HepG2 (cell line): Measurements from ENCODE around the gene POLR2H. TPM values are rescaled to one million over a fixed set of nuclear protein-coding genes. Genes with fewer than 3 reads are reported as not detected.

Experiments
- ATAC-seq: fragments of 200-7000 bp; cut with Tn5 transposase; 3 replicates; pipeline ENCODE4 v1.9.1; 2020; ENCODE audit warnings: mild to moderate bottlenecking, moderate library complexity
- BruUV-seq: library from RNA; stranded (reverse); fragments of 400-500 nt; replicated peaks from 2 replicates; lab custom pipeline; 2021; lab: Mats Ljungman, UMichigan
- CTCF ChIA-PET: fragments of 300-600 bp; formaldehyde crosslinking; extraction: SDS; loops from one replicate; lab custom pipeline; 2021; ENCODE audit warnings: low total read pairs, inconsistent platforms, low intra/inter-chr PET ratio; lab: Yijun Ruan, JAX
- POLR2A ChIA-PET: fragments of 350-600 bp; sonication (Branson Sonifier 250); formaldehyde crosslinking; loops from one replicate; lab custom pipeline; 2020; ENCODE audit warnings: antibody characterized with exemption, inconsistent platforms; lab: Yijun Ruan, JAX
- DNase-seq: peaks from one replicate; pipeline ENCODE4 v3.0.0-alpha.2; 2015; ENCODE audit warnings: low spot score
- FAIRE-seq: peaks from 3 replicates; lab custom pipeline; 2011; peaks lifted over from hg19 to GRCh38; lab: Jason Lieb, UNC
- H2AFZ ChIP-seq: one replicate; pipeline ENCODE4 v1.6.1; 2011; ENCODE audit warnings: low read length, inconsistent platforms
- H3K27ac ChIP-seq: fragments of 300-600 bp; 3 replicates; pipeline ENCODE4 v1.8.0; 2011; ENCODE audit warnings: mixed run types, mild to moderate bottlenecking, mixed read lengths, low read length, inconsistent platforms; ENCODE audit not compliant: insufficient read depth; ENCODE audit errors: extremely low read length
- H3K27me3 ChIP-seq, 2 experiments: fragments of 200-600 bp in 1 of 2; 2 replicates in 1 of 2; 3 replicates in 1 of 2; pipeline versions ENCODE4 v1.6.0 to v1.8.0; 2011; ENCODE audit warnings: low read length in 2 of 2, mild to moderate bottlenecking in 2 of 2, moderate library complexity in 2 of 2, inconsistent platforms in 1 of 2; ENCODE audit not compliant: insufficient read depth in 2 of 2, control insufficient read depth in 1 of 2
- H3K36me3 ChIP-seq, 2 experiments: fragments of 200-600 bp in 1 of 2; replicated peaks in 1 of 2; 2 replicates in 1 of 2; 3 replicates in 1 of 2; pipeline versions ENCODE4 v1.5.1 to v1.8.0; 2011; ENCODE audit warnings: low read length in 2 of 2, inconsistent platforms in 1 of 2; ENCODE audit not compliant: insufficient read depth in 2 of 2, control insufficient read depth in 1 of 2
- H3K4me1 ChIP-seq: 2 replicates; pipeline ENCODE4 v1.5.1; 2012; ENCODE audit warnings: low read length, inconsistent platforms; ENCODE audit not compliant: insufficient read depth
- H3K4me2 ChIP-seq: 2 replicates; pipeline ENCODE4 v1.6.0; 2011; ENCODE audit warnings: low read depth, low read length, inconsistent platforms
- H3K4me3 ChIP-seq, 3 experiments: fragments of 200-600 bp in 1 of 3; sonication (generic), shearing (Covaris generic) in 1 of 3; replicated peaks in 1 of 3; 2 replicates each; pipeline ENCODE4 v1.5.1; 2011 to 2016; ENCODE audit warnings: low read length in 3 of 3, inconsistent platforms in 2 of 3, low read depth in 2 of 3, mild to moderate bottlenecking in 2 of 3, control low read depth in 1 of 3, mixed read lengths in 1 of 3; ENCODE audit not compliant: insufficient read depth in 1 of 3
- H3K79me2 ChIP-seq: one replicate; pipeline ENCODE4 v1.6.1; 2011; ENCODE audit warnings: low read length, inconsistent platforms; ENCODE audit not compliant: insufficient read depth
- H3K9ac ChIP-seq: 2 replicates; pipeline ENCODE4 v1.6.0; 2011; ENCODE audit warnings: mild to moderate bottlenecking, low read depth, low read length, inconsistent platforms; ENCODE audit not compliant: insufficient read depth
- H3K9me3 ChIP-seq: 2 replicates; pipeline ENCODE4 v1.5.1; 2012; ENCODE audit warnings: mild to moderate bottlenecking, low read length
- H4K20me1 ChIP-seq: 2 replicates; pipeline ENCODE4 v1.6.0; 2011; ENCODE audit warnings: inconsistent platforms, mild to moderate bottlenecking, low read length, moderate library complexity; ENCODE audit not compliant: insufficient read depth
- ASH2L ChIP-seq: fragments of 300-600, 200-600 bp; sonication (generic); IDR thresholded peaks from 2 replicates; pipeline ENCODE4 v1.7.0; 2017; ENCODE audit warnings: low read depth, mild to moderate bottlenecking, moderate library complexity, mixed read lengths, low read length; ENCODE audit not compliant: insufficient read length
- BHLHE40 ChIP-seq: IDR thresholded peaks from 2 replicates; pipeline ENCODE4 v1.6.1; 2011; ENCODE audit warnings: low read length, improper control_type of control experiment
- BRF2 ChIP-seq: sonication (generic); formaldehyde crosslinking; IDR thresholded peaks from 2 replicates; pipeline ENCODE4 v1.8.1; 2022; ENCODE audit warnings: mild to moderate bottlenecking, missing genetic modification reagents
- FOXA3 ChIP-seq: IDR thresholded peaks from 2 replicates; pipeline ENCODE4 v1.6.1; 2016; ENCODE audit warnings: missing genetic modification reagents, missing compliant biosample characterization
- HNRNPK ChIP-seq: fragments of 200-400 bp; formaldehyde crosslinking; IDR thresholded peaks from 2 replicates; pipeline ENCODE4 v1.6.1; 2018; ENCODE audit warnings: low read length, low read depth, moderate library complexity, mild to moderate bottlenecking; ENCODE audit not compliant: poor library complexity, severe bottlenecking
- KMT2A ChIP-seq: sonication (generic); formaldehyde crosslinking; IDR thresholded peaks from 2 replicates; pipeline ENCODE4 v1.4.0; 2020; ENCODE audit warnings: missing genetic modification reagents
- MATR3 ChIP-seq: sonication (generic); formaldehyde crosslinking; IDR thresholded peaks from 2 replicates; pipeline ENCODE4 v1.4.0; 2020; ENCODE audit warnings: missing genetic modification reagents
- MTF2 ChIP-seq: sonication (generic); formaldehyde crosslinking; IDR thresholded peaks from 2 replicates; pipeline ENCODE4 v1.5.0; 2020; ENCODE audit warnings: missing genetic modification reagents, borderline replicate concordance
- NBN ChIP-seq: fragments of 450-650 bp; conservative IDR thresholded peaks from 2 replicates; pipeline ENCODE4 v1.6.1; 2017
- NFATC3 ChIP-seq: sonication (generic); formaldehyde crosslinking; IDR thresholded peaks from 2 replicates; pipeline ENCODE4 v1.5.1; 2020; ENCODE audit warnings: mild to moderate bottlenecking, missing genetic modification reagents
- PAWR ChIP-seq: sonication (generic); formaldehyde crosslinking; IDR thresholded peaks from 2 replicates; pipeline ENCODE4 v1.4.0; 2020; ENCODE audit warnings: missing genetic modification reagents, mild to moderate bottlenecking, borderline replicate concordance
- PHF20 ChIP-seq: sonication (generic); formaldehyde crosslinking; IDR thresholded peaks from 2 replicates; pipeline ENCODE4 v1.5.0; 2020; ENCODE audit warnings: mild to moderate bottlenecking, missing genetic modification reagents
- PRDM10 ChIP-seq: sonication (generic); formaldehyde crosslinking; IDR thresholded peaks from 2 replicates; pipeline ENCODE4 v1.4.0; 2020; ENCODE audit warnings: low read depth, missing genetic modification reagents
- SPEN ChIP-seq: sonication (generic); formaldehyde crosslinking; IDR thresholded peaks from 2 replicates; pipeline ENCODE4 v1.5.1; 2020; ENCODE audit warnings: low read depth, mild to moderate bottlenecking, missing genetic modification reagents
- SYNCRIP ChIP-seq: fragments of 200-400 bp; formaldehyde crosslinking; IDR thresholded peaks from 2 replicates; pipeline ENCODE4 v1.6.1; 2018; ENCODE audit warnings: mild to moderate bottlenecking, low read depth, low read length; ENCODE audit not compliant: insufficient read depth
- XBP1 ChIP-seq: sonication (generic); formaldehyde crosslinking; IDR thresholded peaks from 2 replicates; pipeline ENCODE4 v1.5.0; 2020; ENCODE audit warnings: missing genetic modification reagents
- ZNF354B ChIP-seq: sonication (generic); formaldehyde crosslinking; IDR thresholded peaks from 2 replicates; pipeline ENCODE4 v1.8.0; 2022; ENCODE audit warnings: mild to moderate bottlenecking, missing genetic modification reagents
- ZNF572 ChIP-seq: sonication (generic); formaldehyde crosslinking; IDR thresholded peaks from 2 replicates; pipeline ENCODE4 v1.5.1; 2020; ENCODE audit warnings: mild to moderate bottlenecking, missing genetic modification reagents
- ZNF619 ChIP-seq: sonication (generic); formaldehyde crosslinking; IDR thresholded peaks from 2 replicates; pipeline ENCODE4 v1.4.0; 2020; ENCODE audit warnings: mild to moderate bottlenecking, missing genetic modification reagents
- ZNF83 ChIP-seq: sonication (generic); formaldehyde crosslinking; IDR thresholded peaks from 2 replicates; pipeline ENCODE4 v1.4.0; 2020; ENCODE audit warnings: missing genetic modification reagents, mild to moderate bottlenecking, borderline replicate concordance
- WGBS: methylation state at CpG from one replicate; pipeline ENCODE4 v1.1.6; 2017; ENCODE audit warnings: low lambda C conversion rate; 5-methylcytosine and 5-hydroxymethylcytosine counted together
- in situ Hi-C: cut with HindIII; loops from 2 replicates; pipeline ENCODE4 v1.10.0; 2017; ENCODE audit warnings: low pct_unique_long_range_greater_than_20kb; ENCODE audit not compliant: extremely low pct_ligation_motif_present
- intact Hi-C: fragments of 100-400 bp; cut with micrococcal nuclease; formaldehyde crosslinking; loops from one replicate; pipeline ENCODE4 v1.10.0; 2022; ENCODE audit not compliant: unreplicated experiment
- polyA plus RNA-seq, 8 experiments: library from polyadenylated mRNA; depleted of rRNA in 3 of 8; stranded (reverse) in 7 of 8; unstranded in 1 of 8; fragments of >200 nt; fragmentation: Illumina TruSeq in 4 of 8; extraction: Trizol in 4 of 8; gene quantifications; 2 replicates each; pipeline versions ENCODE4 v1.2.1 to v1.2.3, GENCODE V29; 2011 to 2016; ENCODE audit warnings: low read depth in 4 of 8, missing spikeins in 1 of 8, mixed read lengths in 1 of 8; ENCODE audit not compliant: insufficient read depth in 1 of 8
- total RNA-seq, 5 experiments: library from RNA; depleted of rRNA; stranded (reverse); fragments of >200 nt; fragmentation: Illumina TruSeq; extraction: Trizol; gene quantifications; 2 replicates each; pipeline ENCODE4 v1.2.3, GENCODE V29; 2016; ENCODE audit warnings: low read depth in 1 of 5

POLR2H gene
- total and polyA plus RNA-seq, 2 of the 13 experiments (the other 11 are each of a cell fraction or from before 2014, with no cell fraction given), result 118 to 194 TPM

GRCh38 chr3:184362668-184363546 is 1.4 kb downstream of the POLR2H start:
- DNase-seq (peak; percentile 98), ATAC-seq (peak; percentile 81), FAIRE-seq (peak; percentile 93)
- BruUV-seq, result TSS peak; percentile 52
- no peak overlapping the region for H2AFZ ChIP-seq
- H3K36me3 ChIP-seq, result peaks cover 14 to 27% of the 10 kb centered on the region in 2 experiments
- in situ Hi-C loops, result no loop called here
- POLR2A ChIA-PET, result interaction anchor here (0.7 to 2.9 kb wide), 19 partner anchors 9 to 177 kb away, joined by 3 to 18 read pairs (median 4); partner anchors contain the start of genes ABCF3, CHRD and FAM131A
- H4K20me1 ChIP-seq, result peaks cover 7% of the 10 kb centered on the region; the same call in 1 of the 2 replicates
- peak overlapping the region; percentile 97 for H3K27ac ChIP-seq
- H3K4me1 ChIP-seq, result peaks cover 55% of the 10 kb centered on the region
- intact Hi-C loops, result no loop called here
- H3K79me2 ChIP-seq, result peaks cover 31% of the 10 kb centered on the region
- H3K4me3 ChIP-seq, result peak overlapping the region; percentile 93 to 96 (median 96)
- H3K9me3 ChIP-seq, result no peaks in the 10 kb centered on the region
- 1% methylated on average over 13 of the region's 68 CpGs for WGBS
- H3K9ac ChIP-seq, result peak overlapping the region; percentile 97
- H3K4me2 ChIP-seq, result peak overlapping the region; percentile 100
- H3K27me3 ChIP-seq, result no peaks in the 10 kb centered on the region; a peak in 1 of 5 replicates
- CTCF ChIA-PET, result no interaction called here
- peak; percentile 84 for TF ChIP-seq KMT2A (CRISPR knock-in tag)
- TF ChIP-seq MTF2 (CRISPR knock-in tag), result no peak; the same call in 1 of the 2 replicates
- TF ChIP-seq PRDM10, result no peak
- TF ChIP-seq FOXA3, result peak; percentile 38; the same call in 1 of the 2 replicates
- TF ChIP-seq ZNF354B (CRISPR knock-in tag), result no peak
- TF ChIP-seq BHLHE40, result peak; percentile 9; the same call in 1 of the 2 replicates
- TF ChIP-seq ZNF619 (CRISPR knock-in tag), result no peak
- no peak for TF ChIP-seq NBN
- TF ChIP-seq SYNCRIP, result no peak
- peak; percentile 63 for TF ChIP-seq ASH2L
- peak; percentile 57 for TF ChIP-seq HNRNPK
- TF ChIP-seq BRF2, result peak; percentile 79; the same call in 1 of the 2 replicates
- peak; percentile 79 for TF ChIP-seq SPEN (CRISPR knock-in tag)
- no peak for TF ChIP-seq XBP1 (CRISPR knock-in tag)
- TF ChIP-seq MATR3 (CRISPR knock-in tag), result no peak
- TF ChIP-seq ZNF83 (CRISPR knock-in tag), result peak; percentile 28; the same call in 1 of the 2 replicates
- TF ChIP-seq PHF20 (CRISPR knock-in tag), result peak; percentile 53
- no peak for TF ChIP-seq PAWR (CRISPR knock-in tag)
- peak; percentile 81; the same call in 1 of the 2 replicates for TF ChIP-seq ZNF572 (CRISPR knock-in tag)
- no peak; the same call in 1 of the 2 replicates for TF ChIP-seq NFATC3 (CRISPR knock-in tag)
